Fibroblast of mammary gland (primary cell): ENCODE measurements around the gene CC2D2A.

Experiments
- DNase-seq: peaks from one replicate; pipeline ENCODE4 v3.0.0-alpha.2; 2010; ENCODE audit warnings: low read depth
- H3K4me3 ChIP-seq: 2 replicates; pipeline ENCODE4 v1.5.1; 2011; ENCODE audit warnings: low read depth, mild to moderate bottlenecking, low read length, moderate library complexity; ENCODE audit not compliant: control insufficient read depth
- TF ChIP-seq, protein P1 (sequence below): conservative IDR thresholded peaks from 2 replicates; pipeline ENCODE4 v1.5.1; 2011; ENCODE audit warnings: low read depth, low read length, inconsistent platforms; ENCODE audit not compliant: control insufficient read depth, insufficient read depth

Gene CC2D2A

DNA sequence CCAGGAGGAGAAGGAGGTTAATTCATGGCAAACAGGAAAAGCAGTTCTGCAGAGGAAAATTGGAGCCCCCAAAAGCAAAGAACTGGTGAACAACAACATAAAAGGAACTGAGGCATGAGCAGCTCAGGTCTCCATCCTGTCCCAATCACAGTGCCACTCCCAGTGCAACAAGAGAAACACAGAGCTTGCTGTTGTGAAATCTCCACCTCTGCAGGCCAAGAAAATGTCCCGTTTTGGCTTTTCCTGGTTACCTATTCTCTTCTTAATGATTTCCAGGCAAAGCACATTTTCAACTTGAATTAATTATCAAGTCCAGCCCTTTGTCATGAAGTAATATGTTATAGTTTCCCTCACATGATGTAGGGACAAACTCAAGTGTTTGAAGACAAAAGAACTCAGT lies 41.1 kb upstream of the CC2D2A start:
- TF ChIP-seq, protein P1, sequence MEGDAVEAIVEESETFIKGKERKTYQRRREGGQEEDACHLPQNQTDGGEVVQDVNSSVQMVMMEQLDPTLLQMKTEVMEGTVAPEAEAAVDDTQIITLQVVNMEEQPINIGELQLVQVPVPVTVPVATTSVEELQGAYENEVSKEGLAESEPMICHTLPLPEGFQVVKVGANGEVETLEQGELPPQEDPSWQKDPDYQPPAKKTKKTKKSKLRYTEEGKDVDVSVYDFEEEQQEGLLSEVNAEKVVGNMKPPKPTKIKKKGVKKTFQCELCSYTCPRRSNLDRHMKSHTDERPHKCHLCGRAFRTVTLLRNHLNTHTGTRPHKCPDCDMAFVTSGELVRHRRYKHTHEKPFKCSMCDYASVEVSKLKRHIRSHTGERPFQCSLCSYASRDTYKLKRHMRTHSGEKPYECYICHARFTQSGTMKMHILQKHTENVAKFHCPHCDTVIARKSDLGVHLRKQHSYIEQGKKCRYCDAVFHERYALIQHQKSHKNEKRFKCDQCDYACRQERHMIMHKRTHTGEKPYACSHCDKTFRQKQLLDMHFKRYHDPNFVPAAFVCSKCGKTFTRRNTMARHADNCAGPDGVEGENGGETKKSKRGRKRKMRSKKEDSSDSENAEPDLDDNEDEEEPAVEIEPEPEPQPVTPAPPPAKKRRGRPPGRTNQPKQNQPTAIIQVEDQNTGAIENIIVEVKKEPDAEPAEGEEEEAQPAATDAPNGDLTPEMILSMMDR: no peak
- no peak overlapping the region for H3K4me3 ChIP-seq

DNA sequence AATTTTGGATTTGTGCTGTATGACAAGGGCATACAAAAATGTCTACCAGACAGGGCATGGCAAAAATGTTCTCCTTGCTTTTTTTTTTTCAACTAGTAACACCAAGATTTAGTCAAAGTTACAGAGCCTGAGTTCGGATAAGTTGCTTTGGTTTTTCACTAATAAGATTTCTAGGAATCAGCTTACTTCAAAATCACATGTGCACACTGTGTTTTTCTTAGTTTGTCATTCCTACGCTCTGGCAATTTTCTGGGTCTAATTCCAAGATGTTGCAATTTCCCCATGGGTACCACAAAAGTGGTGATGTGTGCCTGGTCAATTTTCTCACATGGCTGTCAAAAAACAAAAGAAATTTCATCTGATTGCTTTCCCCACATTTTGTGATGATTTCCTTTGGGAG lies 35.6 kb upstream of the CC2D2A start:
- peak; percentile 71 for DNase-seq
- no peak overlapping the region for H3K4me3 ChIP-seq
- TF ChIP-seq, protein P1: no peak

More for the DNA sequence above, 41.1 kb upstream of the CC2D2A start:
- DNase-seq: no peak

DNA sequence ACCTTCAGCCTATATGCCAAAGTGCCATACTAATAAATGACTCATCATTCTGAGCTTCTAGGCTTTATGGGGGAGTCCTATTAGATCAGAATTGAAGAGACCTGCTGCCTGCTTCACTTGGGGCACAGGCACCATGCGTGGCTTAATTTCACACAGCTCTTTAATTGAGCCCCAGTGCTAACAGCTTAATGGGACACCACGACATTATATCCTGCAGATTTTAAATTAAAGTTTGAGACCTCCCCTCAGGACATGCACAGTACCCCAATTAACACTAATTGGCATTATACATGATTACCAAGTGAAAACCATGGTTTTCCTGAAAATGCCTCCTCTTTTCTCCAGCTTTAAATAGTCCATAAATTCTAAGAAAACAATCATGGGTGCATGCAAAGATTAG lies 35.0 kb upstream of the CC2D2A start:
- TF ChIP-seq, protein P1: no peak
- no peak overlapping the region for H3K4me3 ChIP-seq
- no peak for DNase-seq

DNA sequence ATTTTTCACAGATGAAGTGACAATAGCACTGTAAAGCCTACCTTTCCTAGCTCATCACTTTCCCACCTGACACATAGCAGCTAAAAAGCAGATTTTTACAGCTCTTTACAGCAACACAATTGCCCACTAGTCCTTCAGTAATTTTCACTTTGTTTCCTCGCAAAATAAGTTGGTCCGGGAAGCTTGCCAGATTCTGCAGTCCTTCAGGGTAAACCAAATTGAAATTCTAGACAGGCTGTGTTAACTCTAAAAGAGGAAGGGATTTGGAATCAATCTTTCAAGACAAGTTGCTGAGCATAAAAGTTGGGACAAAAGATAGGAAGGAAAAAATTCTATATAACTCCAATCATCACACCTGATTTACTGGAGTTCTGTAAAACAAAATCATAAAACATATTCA lies 33.2 kb upstream of the CC2D2A start:
- peak; percentile 32 for DNase-seq
- no peak overlapping the region for H3K4me3 ChIP-seq
- TF ChIP-seq, protein P1: no peak

DNA sequence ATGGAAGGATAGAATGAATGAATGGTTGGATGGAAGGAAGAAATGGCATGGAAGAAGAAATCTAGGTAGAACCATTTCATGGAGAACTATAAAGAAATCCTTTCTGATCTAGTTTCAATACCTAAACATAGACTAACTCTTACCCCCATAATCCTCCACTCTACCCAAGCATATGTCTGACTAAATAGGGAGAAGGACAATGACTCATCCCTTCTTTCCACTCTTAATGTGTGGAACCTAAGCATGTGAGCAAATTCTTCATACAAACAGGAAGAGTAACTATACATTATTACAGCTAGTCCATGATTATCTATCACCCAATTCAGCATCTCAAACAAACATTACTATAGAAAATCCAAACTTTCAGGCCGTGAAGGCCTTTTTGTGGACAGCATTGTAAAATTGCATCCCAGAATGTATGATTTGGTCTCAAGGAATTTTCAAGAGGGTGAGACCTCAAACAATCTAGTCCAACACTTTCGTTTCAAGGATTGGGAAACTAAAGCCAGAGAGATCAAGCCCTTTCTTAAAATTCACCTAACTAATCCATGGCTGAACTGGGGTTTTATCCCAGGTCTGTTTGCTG lies 30.6 kb upstream of the CC2D2A start:
- peak; percentile 63 for DNase-seq
- no peak overlapping the region for H3K4me3 ChIP-seq
- TF ChIP-seq, protein P1: no peak

GRCh38 chr4:15443371-15444160 lies 26.1 kb upstream of the CC2D2A start:
- no peak overlapping the region for H3K4me3 ChIP-seq
- TF ChIP-seq, protein P1: no peak
- no peak for DNase-seq
